Stimulated activated CD4-positive, alpha-beta T cell treated with anti-CD3 and anti-CD28 coated beads, TNF-alpha, amount 100 ng/mL, for 4 hours (primary cell): ENCODE measurements around the gene ZNF787.
A peak's percentile ranks its signal among the peaks of the same experiment; 100 is the strongest.
"Not testable (repeated sequence)": the region's sequence is repeated elsewhere in the genome, so short reads cannot be mapped to it uniquely, and the experiment has no call there.

Source experiments
- DNase-seq, 3 experiments: peaks; one replicate each; pipeline ENCODE4 v3.0.0-alpha.2; 2020; ENCODE audit warnings: low read depth in 3 of 3

The ZNF787 gene

DNA sequence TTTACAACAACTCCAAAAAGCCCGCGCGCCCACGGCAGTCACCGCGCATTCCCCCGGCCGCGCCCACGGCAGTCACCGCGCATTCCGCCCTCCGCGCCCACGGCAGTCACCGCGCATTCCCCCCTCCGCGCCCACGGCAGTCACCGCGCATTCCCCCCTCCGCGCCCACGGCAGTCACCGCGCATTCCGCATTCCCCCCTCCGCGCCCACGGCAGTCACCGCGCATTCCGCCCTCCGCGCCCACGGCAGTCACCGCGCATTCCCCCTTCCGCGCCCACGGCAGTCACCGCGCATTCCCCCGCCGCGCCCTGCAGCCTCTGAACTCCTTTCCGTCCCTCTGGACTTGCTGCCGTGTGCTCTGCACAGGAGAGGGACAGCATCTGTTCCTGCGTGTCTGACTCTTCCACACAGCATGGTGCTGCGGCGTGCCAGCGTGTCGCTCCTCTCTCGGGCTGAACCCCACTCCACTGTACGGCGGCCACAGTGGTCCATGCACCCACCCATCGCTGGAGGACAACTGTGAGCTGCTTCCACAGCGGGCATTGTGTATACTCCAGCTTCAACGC is 15.2 kb downstream of the ZNF787 start:
- not testable (repeated sequence) for DNase-seq

GRCh38 chr19:56105090-56105701 is 15.9 kb downstream of the ZNF787 start:
- DNase-seq: peak in 1 of 3 experiments; percentile 28

- DNase-seq: no peak
These were observed 16.7 kb downstream of the ZNF787 start for GRCh38 chr19:56104423-56104822.

- no peak for DNase-seq
These were observed 18.0 kb downstream of the ZNF787 start for GRCh38 chr19:56103027-56103614.

DNA sequence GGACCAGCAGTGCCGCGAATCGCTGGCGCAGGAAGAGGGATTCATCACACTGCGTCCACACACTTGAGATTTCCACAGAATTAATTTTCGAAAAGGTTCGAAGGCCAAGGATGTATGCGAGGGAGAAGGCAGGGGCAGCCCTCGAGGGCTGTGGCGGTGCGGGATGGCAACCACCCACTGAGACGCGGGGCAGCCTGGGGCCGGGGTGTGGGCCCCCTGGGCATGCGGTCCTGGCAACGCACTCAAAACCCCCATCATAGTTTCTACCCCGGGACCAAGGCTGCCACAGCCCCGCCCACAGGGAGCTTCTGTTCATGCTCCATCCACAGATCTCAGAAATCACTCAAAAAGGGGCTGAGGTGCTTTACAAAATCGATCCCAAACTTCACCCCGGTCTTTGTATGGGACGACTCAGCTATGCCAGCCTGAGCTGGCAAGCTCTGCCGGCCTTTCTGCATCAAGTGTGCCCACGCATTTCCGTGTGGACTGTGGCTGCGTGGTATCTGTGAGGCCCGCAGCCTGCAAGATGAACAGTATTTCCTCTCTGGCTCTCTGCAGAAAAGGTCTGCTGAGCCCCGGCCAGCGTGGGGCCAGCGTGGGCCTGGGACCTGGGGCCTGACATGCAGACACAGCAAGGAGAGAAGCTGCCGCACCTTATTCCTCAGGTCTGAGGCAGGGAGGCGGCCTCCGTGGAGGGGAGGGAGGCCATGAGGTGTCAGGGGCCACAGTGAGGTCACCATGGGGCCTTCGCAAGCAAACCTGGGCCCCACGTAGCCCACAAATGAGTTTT is 19.2 kb downstream of the ZNF787 start:
- DNase-seq: no peak

DNA sequence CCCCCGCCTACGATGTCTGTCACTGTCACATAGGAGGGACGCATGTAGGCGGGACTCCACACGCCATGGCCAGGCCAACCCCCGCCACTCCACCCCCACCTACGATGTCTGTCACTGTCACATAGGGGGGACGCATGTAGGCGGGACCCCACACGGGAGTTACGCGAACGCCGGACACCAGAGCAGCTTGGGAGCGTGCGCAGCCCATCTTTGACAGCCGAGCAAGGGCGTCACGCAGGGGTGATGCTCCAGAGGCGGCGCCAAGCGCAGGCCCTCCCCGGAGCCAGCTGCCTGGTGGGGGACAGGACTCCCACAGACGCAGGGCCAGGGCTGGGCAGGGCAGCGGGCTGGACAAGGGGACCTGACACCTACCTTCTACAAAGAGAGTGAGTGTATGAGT is 20.0 kb downstream of the ZNF787 start:
- DNase-seq: no peak

- DNase-seq: no peak
These were observed 21.2 kb downstream of the ZNF787 start for GRCh38 chr19:56099638-56100539.

GRCh38 chr19:56098731-56099568 is 22.1 kb downstream of the ZNF787 start:
- no peak for DNase-seq

DNA sequence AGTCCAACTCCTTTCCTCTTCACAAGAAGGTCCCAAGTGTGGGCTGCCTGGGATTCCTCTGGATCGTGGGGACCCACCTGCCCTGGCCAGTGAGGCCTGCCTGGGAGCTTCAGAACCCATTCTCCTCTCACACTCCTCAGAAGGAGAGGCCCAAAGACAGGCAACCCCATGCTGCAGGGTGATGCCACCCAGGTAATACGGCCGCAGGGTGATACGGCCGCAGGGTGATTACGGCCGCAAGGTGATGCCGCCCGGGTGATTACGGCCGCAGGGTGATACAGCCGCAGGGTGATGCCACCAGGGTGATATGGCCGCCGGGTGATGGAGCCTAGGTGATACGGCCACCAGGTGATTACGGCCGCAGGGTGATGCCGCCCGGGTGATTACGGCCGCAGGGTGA is 22.9 kb downstream of the ZNF787 start:
- DNase-seq: not testable (repeated sequence)

DNA sequence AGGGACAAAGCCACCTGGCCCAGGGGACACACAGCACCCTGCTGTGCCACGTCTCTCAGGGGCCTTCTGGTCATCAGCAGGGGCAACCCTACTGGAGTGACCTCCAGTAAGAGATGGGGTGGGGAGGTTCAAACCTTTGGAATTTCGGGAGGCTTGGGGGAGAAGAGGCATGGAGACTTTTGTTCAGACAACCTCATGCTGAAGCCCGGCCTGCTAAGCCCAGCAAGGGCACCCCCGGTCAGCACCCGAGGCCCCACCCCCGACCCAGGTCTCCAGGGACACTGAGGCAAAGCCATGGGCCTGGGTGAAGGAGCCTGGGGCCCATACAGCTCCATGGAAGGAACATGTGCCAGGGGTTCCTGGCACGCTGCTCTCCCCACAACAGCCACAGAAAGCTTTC is 23.3 kb downstream of the ZNF787 start:
- no peak for DNase-seq

DNA sequence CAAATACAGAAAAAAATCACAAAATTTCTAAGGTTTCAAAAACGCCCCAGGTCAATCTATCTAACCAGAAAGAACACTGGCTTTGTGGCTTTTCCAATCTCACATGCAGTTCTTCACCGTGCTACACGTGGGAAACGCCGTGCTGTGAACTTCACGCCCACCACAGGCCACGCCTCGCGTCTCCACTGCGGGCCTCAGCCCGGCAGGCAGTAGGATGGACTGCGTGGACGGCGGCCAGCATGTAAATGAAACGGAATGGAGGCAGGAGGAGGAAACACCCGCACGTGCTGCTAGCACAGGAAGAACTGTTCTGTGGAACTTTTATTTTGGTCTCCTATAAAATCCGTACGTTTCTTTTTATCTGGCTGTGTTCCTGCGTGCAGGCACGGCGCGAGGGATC is 23.8 kb downstream of the ZNF787 start:
- DNase-seq: no peak

- no peak for DNase-seq
These were observed 24.4 kb downstream of the ZNF787 start for GRCh38 chr19:56096665-56097064.

GRCh38 chr19:56094449-56094848 is 26.6 kb downstream of the ZNF787 start:
- no peak for DNase-seq

DNA sequence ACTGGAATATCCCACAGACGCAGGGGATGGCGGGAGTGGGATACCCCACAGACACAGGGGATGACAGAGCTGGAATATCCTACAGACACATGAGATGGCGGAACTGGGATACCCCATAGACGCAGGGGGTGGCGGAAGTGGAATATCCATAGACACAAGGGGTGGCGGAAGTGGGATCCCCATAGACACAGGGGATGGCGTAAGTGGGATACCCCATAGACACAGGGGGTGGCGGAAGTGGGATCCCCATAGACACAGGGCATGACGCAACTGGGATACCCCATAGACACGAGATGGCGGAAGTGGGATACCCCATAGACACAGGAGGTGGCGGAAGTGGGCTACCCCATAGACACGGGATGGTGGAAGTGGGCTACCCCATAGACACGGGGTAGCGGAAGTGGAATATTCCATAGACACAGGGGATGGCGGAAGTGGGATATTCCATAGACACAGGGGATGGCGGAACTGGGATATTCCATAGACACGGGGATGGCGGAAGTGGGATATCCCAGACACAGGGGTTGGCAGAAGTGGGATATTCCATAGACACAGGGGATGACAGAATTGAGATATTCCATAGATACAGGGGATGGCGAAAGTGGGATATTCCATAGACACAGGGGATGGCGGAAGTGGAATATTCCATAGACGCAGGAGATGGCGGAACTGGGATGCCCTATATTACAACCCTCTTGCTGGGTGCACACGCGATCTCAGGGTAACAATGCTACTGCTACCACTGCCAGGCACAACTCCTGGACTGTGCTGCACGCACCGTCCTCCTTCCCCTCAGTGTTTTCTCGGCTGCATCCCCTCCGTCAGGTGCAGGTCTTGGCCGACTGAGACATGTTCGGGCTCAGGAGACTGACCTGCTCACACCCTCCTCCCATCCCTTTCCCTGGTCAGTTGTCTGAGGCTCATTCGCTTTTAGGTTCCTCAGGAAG is 28.1 kb downstream of the ZNF787 start:
- DNase-seq: no peak

GRCh38 chr19:56091751-56092546 is 29.1 kb downstream of the ZNF787 start:
- no peak for DNase-seq

GRCh38 chr19:56091066-56091490 is 30.0 kb downstream of the ZNF787 start:
- no peak for DNase-seq

DNA sequence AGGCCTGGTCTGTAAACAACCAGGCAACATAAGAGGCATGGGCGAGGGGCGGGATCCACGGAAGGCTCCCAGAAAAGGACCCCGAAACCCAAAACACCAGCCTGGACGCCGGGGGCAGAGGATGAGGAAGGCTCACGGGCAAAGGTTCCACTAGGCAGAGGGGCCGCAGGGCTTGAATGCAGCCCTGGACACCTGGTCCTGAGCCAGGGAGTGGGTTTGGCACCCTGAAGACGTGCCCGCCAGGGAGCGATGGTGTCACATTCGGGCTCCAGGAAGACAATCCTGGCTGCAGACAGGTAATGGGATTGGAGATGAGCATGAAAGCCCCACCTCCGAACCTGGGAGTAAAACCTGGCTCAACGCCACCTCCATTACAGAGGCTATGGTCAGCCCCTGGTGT is 31.8 kb downstream of the ZNF787 start:
- no peak for DNase-seq

- DNase-seq: no peak
These were observed 32.4 kb downstream of the ZNF787 start for GRCh38 chr19:56088497-56089215.
